Measurements from ENCODE around the gene TACC2. TPM values are rescaled to one million over a fixed set of nuclear protein-coding genes. Genes with fewer than 3 reads are reported as not detected.
A peak's percentile ranks its signal among the peaks of the same experiment; 100 is the strongest.

TACC2 gene
- total RNA-seq, 4 donors from 2014 or later: 191 to 400 (median 261) TPM

GRCh38 chr10:122170802-122171201 lies 181.8 kb downstream of the TACC2 start:
- intact Hi-C loops (cut with DNase I; ENCODE audit: low total_unique reads): no loop called here
- DNase-seq (ENCODE audit: low spot score in 2 of 2): no peak
- no peak for TF ChIP-seq POLR2A (IDR thresholded peaks at IDR 0.05)
- no peak for TF ChIP-seq CTCF (IDR thresholded peaks at IDR 0.05)
- H3K4me3 ChIP-seq (ENCODE audit: low read depth, poor library complexity, severe bottlenecking): no peak overlapping the region
- WGBS, 2 donors: 88 to 89% methylated on average over 7 of the region's 7 CpGs

GRCh38 chr10:122171302-122172075 lies 182.5 kb downstream of the TACC2 start:
- TF ChIP-seq CTCF (IDR thresholded peaks at IDR 0.05): no peak
- TF ChIP-seq POLR2A (IDR thresholded peaks at IDR 0.05): no peak
- DNase-seq (ENCODE audit: low spot score in 2 of 2): no peak
- WGBS, 2 donors: 71 to 74% methylated on average over 7 of the region's 7 CpGs
- intact Hi-C loops (cut with DNase I; ENCODE audit: low total_unique reads): no loop called here
- H3K4me3 ChIP-seq (ENCODE audit: low read depth, poor library complexity, severe bottlenecking): no peak overlapping the region

GRCh38 chr10:122172361-122173008 lies 183.5 kb downstream of the TACC2 start:
- H3K4me3 ChIP-seq (ENCODE audit: low read depth, poor library complexity, severe bottlenecking): no peak overlapping the region
- TF ChIP-seq CTCF (IDR thresholded peaks at IDR 0.05) (no peak), POLR2A (IDR thresholded peaks at IDR 0.05) (no peak)
- intact Hi-C loops (cut with DNase I; ENCODE audit: low total_unique reads): no loop called here
- 28 to 43% methylated on average over 12 of the region's 12 CpGs for WGBS, 2 donors
- DNase-seq (ENCODE audit: low spot score in 2 of 2): no peak

GRCh38 chr10:122173337-122173736 lies 184.4 kb downstream of the TACC2 start:
- DNase-seq (ENCODE audit: low spot score in 2 of 2): no peak
- H3K4me3 ChIP-seq (ENCODE audit: low read depth, poor library complexity, severe bottlenecking): no peak overlapping the region
- intact Hi-C loops (cut with DNase I; ENCODE audit: low total_unique reads): no loop called here
- no peak for TF ChIP-seq POLR2A (IDR thresholded peaks at IDR 0.05)
- TF ChIP-seq CTCF (IDR thresholded peaks at IDR 0.05): no peak
- 48 to 65% methylated on average over 7 of the region's 7 CpGs for WGBS, 2 donors

- intact Hi-C loops (cut with DNase I; ENCODE audit: low total_unique reads): no loop called here
- WGBS, 2 donors: 41 to 58% methylated on average over 8 of the region's 8 CpGs
- no peak overlapping the region for H3K4me3 ChIP-seq (ENCODE audit: low read depth, poor library complexity, severe bottlenecking)
- peak in 1 of 2 donors; percentile 40 for DNase-seq (ENCODE audit: low spot score in 2 of 2)
- TF ChIP-seq POLR2A (IDR thresholded peaks at IDR 0.05): no peak
- TF ChIP-seq CTCF (IDR thresholded peaks at IDR 0.05): no peak
These were observed 184.9 kb downstream of the TACC2 start for GRCh38 chr10:122173766-122174435.

Measured in lower leg skin (tissue), 4 donors.